ENCODE measurements around the gene LHX3.

DNA sequence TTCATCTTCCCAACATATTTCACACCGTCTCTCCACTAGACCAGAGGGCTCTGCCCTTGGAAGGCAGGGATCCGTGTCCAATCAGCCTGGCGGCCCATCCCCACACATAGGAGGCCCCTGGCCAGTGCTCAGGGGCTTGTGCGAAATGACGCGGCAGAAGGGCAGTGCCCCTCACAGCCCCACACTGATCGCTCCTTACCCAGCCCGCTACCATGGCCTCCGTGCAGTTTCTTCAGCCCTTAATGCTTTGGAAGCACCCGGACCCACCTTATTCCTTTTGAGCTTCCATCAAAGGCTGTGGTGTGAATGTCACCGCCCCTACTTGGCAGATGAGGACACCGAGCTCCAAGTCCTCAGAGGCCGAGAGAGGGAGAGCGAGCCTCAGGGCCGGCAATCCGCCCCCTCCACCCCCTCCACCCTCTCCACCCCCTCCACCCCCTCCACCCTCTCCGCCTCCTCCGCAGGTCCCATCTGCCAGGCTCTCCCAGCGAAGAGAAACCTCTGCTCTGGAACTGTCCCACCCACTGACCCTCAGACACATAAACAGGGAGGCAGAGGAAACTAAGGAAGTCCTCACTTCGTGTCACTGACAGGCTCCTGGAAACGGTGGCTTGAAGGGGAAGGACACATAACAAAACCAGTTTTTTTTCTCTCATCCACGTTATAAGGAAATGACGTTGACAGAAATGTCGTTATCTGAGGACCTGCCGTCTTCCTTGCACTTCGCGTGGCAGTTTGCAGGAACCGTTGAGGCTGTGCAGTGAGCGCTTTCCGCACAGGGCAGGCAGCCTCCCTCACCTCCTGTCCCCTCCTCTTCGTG lies 26.8 kb upstream of the LHX3 start:
- TF ChIP-seq CTCF (IDR thresholded peaks at IDR 0.05) (no peak), MXI1 (IDR thresholded peaks at IDR 0.05; ENCODE audit: low read depth, low read length) (no peak), SMC3 (IDR thresholded peaks at IDR 0.05; ENCODE audit: low read depth, low read length) (no peak), USF1 (IDR thresholded peaks at IDR 0.05; ENCODE audit: borderline replicate concordance, low read depth) (no peak), NRF1 (IDR thresholded peaks at IDR 0.05; ENCODE audit: low read depth, low read length) (no peak)
